BE2C (cell line): ENCODE measurements around the gene SMAD7. TPM values are rescaled to one million over a fixed set of nuclear protein-coding genes. Genes with fewer than 3 reads are reported as not detected.

Source experiments
- DNase-seq: peaks from one replicate; pipeline ENCODE4 v3.0.0-alpha.2; 2020
- H3K27me3 ChIP-seq: fragments of 250-450 bp; sonication (Bioruptor Pico); 2 replicates; pipeline ENCODE4 v1.5.1; 2020; ENCODE audit warnings: mild to moderate bottlenecking
- H3K36me3 ChIP-seq: fragments of 250-450 bp; sonication (Bioruptor Pico); 2 replicates; pipeline ENCODE4 v1.5.1; 2020; ENCODE audit warnings: mild to moderate bottlenecking
- H3K4me1 ChIP-seq: fragments of 250-450 bp; sonication (Bioruptor Pico); 2 replicates; pipeline ENCODE4 v1.5.1; 2020
- H3K4me3 ChIP-seq: 2 replicates; pipeline ENCODE4 v1.5.1; 2011; ENCODE audit warnings: low read depth, low read length
- H3K9me3 ChIP-seq: fragments of 250-450 bp; sonication (Bioruptor Pico); 2 replicates; pipeline ENCODE4 v1.5.1; 2020
- CTCF ChIP-seq: IDR thresholded peaks from 2 replicates; pipeline ENCODE4 v1.5.1; 2012; ENCODE audit warnings: mild to moderate bottlenecking, low read depth, low read length
- polyA plus RNA-seq: library from polyadenylated mRNA; unstranded; fragments of >200 nt; gene quantifications from one replicate; pipeline ENCODE4 v1.2.1, GENCODE V29; 2012; ENCODE audit warnings: low read depth, missing spikeins; ENCODE audit not compliant: insufficient read length, insufficient read depth

SMAD7 gene
- polyA plus RNA-seq: 13.7 TPM

GRCh38 chr18:48950536-48951447 is at the start of gene SMAD7:
SMAD7 (minus strand) TSS chr18:48950965; CDS start chr18:48950424, 541 bp downstream.
- no peaks in the 10 kb centered on the region for H3K27me3 ChIP-seq
- no peak for DNase-seq
- H3K4me3 ChIP-seq: peak within 1 kb of the TSS; percentile 86
- H3K4me1 ChIP-seq: no peaks in the 10 kb centered on the region; the same call in none of the 2 replicates
- peaks cover 18% of the 10 kb centered on the region for H3K36me3 ChIP-seq
- no peak for TF ChIP-seq CTCF
- no peaks in the 10 kb centered on the region for H3K9me3 ChIP-seq

- Histone ChIP-seq H3K27me3 (no peaks in the 10 kb centered on the region), H3K4me3 (no peak overlapping the region), H3K36me3 (no peaks in the 10 kb centered on the region), H3K9me3 (no peaks in the 10 kb centered on the region), H3K4me1 (no peaks in the 10 kb centered on the region; the same call in 1 of the 2 replicates)
- TF ChIP-seq CTCF: no peak
- DNase-seq: no peak
These were observed 48.8 kb upstream of the SMAD7 start for GRCh38 chr18:48999569-48999968.

GRCh38 chr18:48997985-48998831 is 47.4 kb upstream of the SMAD7 start:
- H3K9me3 ChIP-seq: no peaks in the 10 kb centered on the region
- H3K36me3 ChIP-seq: no peaks in the 10 kb centered on the region
- H3K4me3 ChIP-seq: no peak overlapping the region
- DNase-seq: no peak
- TF ChIP-seq CTCF: no peak
- H3K4me1 ChIP-seq: no peaks in the 10 kb centered on the region; the same call in 1 of the 2 replicates
- no peaks in the 10 kb centered on the region for H3K27me3 ChIP-seq

- Histone ChIP-seq H3K4me3 (no peak overlapping the region), H3K27me3 (no peaks in the 10 kb centered on the region), H3K9me3 (no peaks in the 10 kb centered on the region), H3K4me1 (no peaks in the 10 kb centered on the region; the same call in 1 of the 2 replicates), H3K36me3 (no peaks in the 10 kb centered on the region)
- no peak for TF ChIP-seq CTCF
- DNase-seq: no peak
These were observed 46.9 kb upstream of the SMAD7 start for GRCh38 chr18:48997681-48997984.

- no peaks in the 10 kb centered on the region; the same call in 1 of the 2 replicates for H3K4me1 ChIP-seq
- H3K36me3 ChIP-seq: no peaks in the 10 kb centered on the region
- TF ChIP-seq CTCF: no peak
- no peak for DNase-seq
- no peaks in the 10 kb centered on the region for H3K9me3 ChIP-seq
- H3K4me3 ChIP-seq: no peak overlapping the region
- H3K27me3 ChIP-seq: no peaks in the 10 kb centered on the region
These were observed 46.2 kb upstream of the SMAD7 start for GRCh38 chr18:48996901-48997463.
